GM19035 (cell line): ENCODE results near the gene KCTD16.

Source experiments
- ATAC-seq: cut with Tn5 transposase; IDR thresholded peaks from one replicate; pipeline ENCODE4 v1.9.1; 2021; ENCODE audit not compliant: unreplicated experiment

KCTD16 gene

GRCh38 chr5:144162686-144163085 is 8.0 kb upstream of the KCTD16 start:
- no peak for ATAC-seq

DNA sequence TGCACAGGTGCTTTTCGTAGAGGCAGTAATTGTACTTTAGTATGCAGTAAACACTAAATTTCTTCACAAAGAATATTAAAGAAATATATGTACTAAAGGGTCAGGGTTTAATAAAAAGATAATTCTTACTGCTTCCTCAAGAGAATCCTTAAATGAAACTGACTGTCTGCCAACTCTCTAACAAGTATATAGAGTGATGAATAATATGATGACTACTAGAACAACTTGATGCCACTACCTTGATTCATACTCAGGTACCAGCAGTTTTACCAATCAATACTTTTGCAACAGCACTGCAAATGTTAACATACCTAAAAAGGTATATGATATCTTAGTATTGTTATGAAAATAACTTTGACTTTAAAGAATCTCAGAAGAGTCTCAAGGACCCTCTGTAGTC is 4.0 kb upstream of the KCTD16 start:
- no peak for ATAC-seq

- no peak for ATAC-seq
Observed at GRCh38 chr5:144167998-144168397, 2.7 kb upstream of the KCTD16 start.

DNA sequence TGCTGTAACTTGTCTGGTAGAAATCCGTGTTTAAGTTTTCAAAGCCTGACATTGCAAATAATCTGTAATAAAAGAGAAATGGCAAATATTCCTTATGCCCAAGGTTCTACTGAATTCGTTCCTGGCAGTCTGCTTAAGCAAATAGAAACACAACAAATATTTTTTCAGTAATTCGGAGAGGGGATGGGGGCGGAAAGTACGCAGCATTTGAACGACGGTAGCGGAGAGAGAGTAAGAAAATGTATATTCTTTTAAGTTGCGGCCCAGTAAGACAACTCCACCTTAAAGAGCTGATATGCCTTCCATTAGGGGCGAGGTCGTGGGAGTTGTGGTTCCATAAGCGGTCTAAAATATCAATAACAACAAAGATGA is 783 bp upstream of the KCTD16 start:
- ATAC-seq, result peak; percentile 1

DNA sequence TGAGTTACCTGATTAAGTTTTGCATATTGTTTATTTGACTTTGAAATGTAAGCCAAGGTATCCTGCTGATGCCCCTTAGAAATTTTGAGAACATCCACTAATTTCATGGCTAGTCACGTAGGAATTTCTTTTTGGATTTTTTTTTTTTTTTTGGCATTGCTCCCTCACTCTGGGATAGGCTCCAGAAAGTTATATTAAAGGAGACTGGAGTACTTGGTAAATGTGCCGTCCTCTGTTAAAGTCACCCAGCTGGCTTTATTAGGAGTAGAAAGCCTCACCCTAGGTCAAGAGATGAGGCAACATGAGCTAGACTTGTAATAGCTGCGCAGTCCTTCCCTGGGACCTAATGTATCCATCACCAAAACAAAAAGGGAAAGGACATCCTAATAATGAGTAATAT is 3.1 kb downstream of the KCTD16 start:
- ATAC-seq, result no peak

- ATAC-seq, result no peak
Observed at GRCh38 chr5:144177548-144177947, 6.9 kb downstream of the KCTD16 start.

GRCh38 chr5:144179226-144179625 is 8.6 kb downstream of the KCTD16 start:
- no peak for ATAC-seq

- no peak for ATAC-seq
Observed at GRCh38 chr5:144183254-144183889, 12.7 kb downstream of the KCTD16 start.

- ATAC-seq, result peak; percentile 66
Observed at GRCh38 chr5:144187699-144188294, 17.1 kb downstream of the KCTD16 start.

DNA sequence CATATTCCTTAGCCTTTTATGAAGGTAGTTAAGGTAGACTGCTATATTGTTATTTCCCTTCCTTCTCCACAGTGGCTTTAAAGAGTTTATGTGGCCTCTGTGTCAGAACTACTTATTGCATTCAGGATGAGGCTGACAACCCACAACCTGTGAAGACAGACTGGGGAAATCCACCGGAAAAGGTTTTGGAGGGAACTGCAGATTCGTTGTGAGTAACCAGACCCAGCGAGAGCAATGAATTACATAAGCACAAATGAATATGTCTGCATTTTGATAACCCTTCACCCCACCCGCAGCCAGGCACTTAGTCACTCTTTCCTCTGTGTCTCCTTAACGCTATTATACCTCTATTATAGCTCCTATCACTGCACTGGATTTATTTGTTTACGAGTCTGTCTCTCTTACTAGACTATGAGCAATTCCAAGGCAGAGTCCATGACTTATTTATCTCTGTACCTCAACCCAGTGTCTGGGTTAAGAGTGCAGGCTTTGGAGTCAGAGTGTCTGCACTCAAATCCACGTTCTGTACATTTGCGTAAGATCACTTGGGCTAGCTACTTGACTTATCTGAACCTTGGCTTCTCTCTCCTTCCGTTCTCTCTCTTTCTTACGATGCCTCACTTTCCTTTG is 19.2 kb downstream of the KCTD16 start:
- ATAC-seq, result peak; percentile 57

DNA sequence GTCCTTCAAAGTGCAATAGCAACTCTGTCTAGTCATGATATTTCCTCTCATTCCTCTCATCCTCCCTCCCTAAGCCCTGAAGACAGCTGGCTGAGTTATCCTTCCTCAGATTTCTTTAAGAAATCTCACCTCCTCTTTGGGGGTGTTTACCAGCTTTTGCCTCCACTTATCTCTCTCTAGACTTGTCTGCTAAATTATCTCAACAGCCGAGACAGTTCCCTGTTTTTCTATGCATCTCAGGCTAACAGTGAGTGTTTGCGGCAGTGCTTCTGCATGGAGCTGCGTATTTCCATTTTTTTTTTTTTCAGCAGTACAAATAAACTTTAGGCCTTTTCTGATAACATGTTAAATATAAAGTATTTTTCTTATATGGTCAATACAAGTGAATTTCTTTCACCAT is 20.9 kb downstream of the KCTD16 start:
- no peak for ATAC-seq

DNA sequence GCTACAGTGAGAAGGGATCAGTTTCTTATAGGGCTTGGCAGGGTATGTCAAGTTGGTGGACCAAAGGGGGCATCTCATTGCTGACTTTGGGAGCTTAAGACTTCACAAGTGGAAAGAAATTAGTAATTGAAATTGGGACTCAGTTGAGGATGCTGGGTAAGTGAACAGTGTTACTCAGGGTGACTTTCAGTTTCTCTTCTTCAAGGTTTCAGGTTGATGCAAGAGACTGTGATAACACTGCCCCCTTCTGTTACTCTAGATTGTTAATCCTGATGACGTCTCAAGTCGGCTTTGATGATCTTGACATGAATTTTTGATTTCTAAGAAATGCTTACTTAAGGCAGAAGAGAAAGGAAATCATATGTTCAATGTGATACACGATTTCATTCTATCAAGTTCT is 21.3 kb downstream of the KCTD16 start:
- peak; percentile 79 for ATAC-seq

GRCh38 chr5:144192661-144193060 is 22.0 kb downstream of the KCTD16 start:
- ATAC-seq, result no peak

DNA sequence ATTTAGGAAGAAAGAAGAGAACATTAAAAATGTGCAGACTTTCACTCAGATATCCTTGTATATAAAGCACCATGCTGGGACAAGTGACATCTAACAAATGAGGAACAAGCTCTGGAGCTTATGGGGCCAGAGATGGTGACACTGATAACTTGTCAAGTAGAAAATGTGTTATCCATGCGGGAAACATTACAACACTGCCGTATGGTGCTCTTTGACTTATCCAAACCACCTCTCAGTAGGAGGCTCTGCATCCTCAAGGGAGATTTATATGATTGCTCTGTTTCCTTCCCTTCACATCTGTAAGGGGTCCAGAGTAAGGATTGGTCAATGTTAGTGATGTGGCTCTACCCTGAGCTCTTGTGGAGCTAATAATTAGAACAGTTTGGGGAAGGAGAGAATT is 23.5 kb downstream of the KCTD16 start:
- ATAC-seq, result no peak

GRCh38 chr5:144195448-144195847 is 24.8 kb downstream of the KCTD16 start:
- ATAC-seq, result no peak

DNA sequence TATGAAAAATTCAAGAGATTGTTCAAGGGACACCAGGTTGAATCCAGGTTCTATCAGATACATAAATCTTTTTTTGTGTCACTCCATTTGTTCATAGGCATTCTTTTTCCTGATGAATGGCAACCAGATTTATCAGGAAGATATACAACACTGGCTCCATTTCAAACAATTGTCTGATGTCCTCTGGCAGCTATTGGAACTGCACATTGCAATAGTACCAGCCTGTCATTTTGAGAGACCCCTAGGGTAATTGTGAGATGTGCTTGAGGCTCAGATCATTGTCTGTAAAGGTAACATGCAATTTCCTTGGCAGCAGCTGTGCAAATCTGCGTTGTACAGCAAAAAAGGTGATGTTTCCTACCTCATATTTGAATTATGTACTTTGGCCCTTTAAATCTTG is 25.9 kb downstream of the KCTD16 start:
- no peak for ATAC-seq

DNA sequence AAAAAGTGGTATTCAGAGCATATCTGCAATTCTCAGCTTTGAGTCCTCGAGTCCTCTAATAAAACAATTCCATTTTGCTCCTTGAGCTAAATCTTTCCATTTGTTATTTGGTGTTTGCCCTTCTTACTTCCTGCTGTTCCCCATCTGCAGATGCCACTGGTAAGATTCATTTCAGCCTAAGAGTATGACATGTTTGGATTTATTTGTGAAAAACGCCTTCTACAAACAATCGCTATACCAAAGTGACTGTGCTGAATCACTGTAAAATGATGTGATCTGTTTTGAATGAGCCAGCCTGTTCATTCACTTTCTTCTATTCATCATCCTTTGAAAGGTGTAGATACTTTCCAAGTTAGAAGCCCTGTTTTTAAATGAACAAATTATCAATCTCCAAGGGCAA is 27.7 kb downstream of the KCTD16 start:
- no peak for ATAC-seq

GRCh38 chr5:144201588-144201987 is 30.9 kb downstream of the KCTD16 start:
- ATAC-seq, result no peak

GRCh38 chr5:144202072-144202471 is 31.4 kb downstream of the KCTD16 start:
- ATAC-seq, result no peak

DNA sequence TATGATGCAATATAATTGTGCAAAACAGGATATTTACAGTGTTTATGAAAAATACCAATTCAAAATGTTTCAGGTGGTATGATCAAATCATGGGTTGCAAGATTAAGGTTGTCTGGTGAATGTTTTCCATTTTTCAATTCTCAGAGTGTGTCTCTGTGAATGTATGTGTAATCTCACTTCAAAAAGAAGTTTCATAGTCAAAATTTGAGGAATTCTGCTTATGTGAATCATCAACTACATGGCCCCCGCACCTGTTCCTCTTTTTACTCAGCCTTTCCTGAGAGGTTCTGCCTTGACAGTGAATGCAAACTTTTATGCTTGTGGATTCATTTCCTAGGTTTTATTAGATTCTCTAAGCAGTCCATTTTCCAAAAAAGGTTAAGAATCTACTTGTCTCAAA is 32.1 kb downstream of the KCTD16 start:
- ATAC-seq, result no peak

GRCh38 chr5:144203750-144204596 is 33.3 kb downstream of the KCTD16 start:
- ATAC-seq, result peak; percentile 85

DNA sequence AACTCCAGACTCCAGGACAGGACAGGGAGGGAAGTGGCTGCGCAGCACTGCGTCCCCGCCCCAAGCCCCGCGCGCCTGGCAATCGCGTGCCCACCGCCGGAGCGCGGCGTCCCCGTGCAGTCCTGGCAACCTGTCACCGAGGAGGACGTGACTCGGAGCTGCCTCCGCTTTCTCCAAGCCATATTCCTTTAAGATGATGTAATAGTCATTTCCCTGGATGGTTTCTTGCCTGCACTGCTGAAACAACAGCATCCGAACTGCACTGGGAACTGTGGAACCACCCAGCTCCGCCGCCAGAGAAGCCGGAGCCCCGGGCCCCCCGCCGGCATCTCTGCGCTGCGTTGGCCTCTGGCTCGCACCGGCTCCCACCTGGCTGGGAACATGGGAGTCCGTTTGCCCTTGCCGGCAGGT is 34.5 kb downstream of the KCTD16 start:
- no peak for ATAC-seq
